ENCODE data around the gene PLEKHN1. TPM values are rescaled to one million over a fixed set of nuclear protein-coding genes. Genes with fewer than 3 reads are reported as not detected.

The PLEKHN1 gene, protein sequence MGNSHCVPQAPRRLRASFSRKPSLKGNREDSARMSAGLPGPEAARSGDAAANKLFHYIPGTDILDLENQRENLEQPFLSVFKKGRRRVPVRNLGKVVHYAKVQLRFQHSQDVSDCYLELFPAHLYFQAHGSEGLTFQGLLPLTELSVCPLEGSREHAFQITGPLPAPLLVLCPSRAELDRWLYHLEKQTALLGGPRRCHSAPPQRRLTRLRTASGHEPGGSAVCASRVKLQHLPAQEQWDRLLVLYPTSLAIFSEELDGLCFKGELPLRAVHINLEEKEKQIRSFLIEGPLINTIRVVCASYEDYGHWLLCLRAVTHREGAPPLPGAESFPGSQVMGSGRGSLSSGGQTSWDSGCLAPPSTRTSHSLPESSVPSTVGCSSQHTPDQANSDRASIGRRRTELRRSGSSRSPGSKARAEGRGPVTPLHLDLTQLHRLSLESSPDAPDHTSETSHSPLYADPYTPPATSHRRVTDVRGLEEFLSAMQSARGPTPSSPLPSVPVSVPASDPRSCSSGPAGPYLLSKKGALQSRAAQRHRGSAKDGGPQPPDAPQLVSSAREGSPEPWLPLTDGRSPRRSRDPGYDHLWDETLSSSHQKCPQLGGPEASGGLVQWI
- polyA plus RNA-seq (2013, experiment 1 of 2; ENCODE audit: insufficient read length): 0.59 TPM
- 0.48 TPM for polyA plus RNA-seq (2013, experiment 2 of 2; ENCODE audit: insufficient read length)

DNA sequence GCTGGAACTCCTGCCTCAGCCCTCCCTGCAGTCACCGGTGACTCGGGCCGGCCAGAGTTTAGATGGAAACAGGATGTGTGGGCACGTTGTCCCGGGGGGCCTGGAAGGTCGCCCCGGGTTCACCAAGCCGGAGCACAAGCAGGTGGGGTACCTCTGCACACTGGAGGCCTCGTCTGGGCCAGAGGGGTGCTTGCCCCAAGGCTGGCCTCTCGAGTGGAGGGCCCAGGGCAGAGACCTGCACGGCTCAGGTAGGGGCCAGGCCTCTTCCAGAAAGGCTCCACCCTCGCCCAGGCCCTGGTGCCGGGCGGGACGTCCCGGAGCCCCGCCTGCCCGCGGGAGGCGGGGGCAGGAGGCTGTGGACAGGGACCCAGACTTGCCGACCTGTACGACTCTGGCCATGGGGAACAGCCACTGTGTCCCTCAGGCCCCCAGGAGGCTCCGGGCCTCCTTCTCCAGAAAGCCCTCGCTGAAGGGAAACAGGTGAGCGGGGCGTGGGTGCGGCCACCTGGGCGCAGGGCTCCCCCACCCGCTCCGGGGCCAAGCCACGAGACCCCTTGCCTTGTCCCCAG lies at the start of gene PLEKHN1:
TSS of gene PLEKHN1 (plus strand) at position 348 of the 569 bp plus-strand sequence. CDS start at position 398, 50 bp downstream.
- DNase-seq: peak; percentile 61

DNA sequence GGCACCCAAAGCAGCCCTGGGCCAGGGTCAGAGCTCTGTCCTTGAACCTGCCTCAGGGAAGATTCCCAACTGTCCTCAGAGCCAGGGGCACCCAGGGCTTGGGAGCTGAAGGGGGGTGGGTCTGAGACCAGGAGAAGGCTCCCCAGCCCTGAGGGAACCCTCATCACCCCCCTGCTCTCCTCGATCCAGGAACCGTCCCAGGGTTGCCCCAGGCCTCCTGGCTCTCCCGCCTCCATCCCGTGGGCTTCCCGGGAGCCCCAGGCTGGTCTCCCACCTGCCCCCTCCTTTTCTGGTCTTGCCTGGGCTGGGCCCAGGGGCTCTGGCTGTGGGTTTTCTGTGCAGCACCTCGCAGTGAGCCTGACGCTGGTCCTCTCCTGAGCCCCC lies 49.2 kb upstream of the PLEKHN1 start:
- no peak for DNase-seq

DNA sequence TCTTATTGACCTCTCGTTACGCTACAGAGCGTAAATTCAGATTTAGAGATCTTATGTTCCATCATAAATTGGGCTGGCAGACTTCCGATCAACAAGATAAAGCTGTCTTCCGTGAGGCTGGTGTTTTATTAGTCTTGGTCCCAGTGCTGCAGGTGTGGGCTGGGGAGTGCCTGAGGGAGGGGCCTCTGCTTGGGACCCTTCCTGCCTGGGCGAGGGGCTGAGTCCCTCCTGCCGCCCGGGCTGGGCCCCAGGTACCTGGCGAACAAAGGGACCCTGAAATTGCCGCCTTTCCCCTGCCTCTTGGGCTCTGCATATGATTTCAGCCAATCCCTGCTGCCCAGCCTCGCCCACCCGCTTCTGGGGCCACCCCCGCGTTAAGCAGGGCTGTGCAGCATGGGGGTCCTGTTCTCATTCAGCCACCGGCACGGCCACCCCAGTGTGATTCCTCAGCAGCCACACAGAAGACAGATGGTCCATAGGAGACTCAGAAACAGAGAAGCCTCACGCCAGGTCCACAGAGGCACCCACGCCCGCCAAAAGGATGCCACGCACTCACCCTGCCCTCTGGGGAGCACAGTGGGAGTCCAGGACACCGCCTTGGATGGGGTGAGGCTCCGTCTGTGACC lies 48.7 kb upstream of the PLEKHN1 start:
- DNase-seq: no peak

DNA sequence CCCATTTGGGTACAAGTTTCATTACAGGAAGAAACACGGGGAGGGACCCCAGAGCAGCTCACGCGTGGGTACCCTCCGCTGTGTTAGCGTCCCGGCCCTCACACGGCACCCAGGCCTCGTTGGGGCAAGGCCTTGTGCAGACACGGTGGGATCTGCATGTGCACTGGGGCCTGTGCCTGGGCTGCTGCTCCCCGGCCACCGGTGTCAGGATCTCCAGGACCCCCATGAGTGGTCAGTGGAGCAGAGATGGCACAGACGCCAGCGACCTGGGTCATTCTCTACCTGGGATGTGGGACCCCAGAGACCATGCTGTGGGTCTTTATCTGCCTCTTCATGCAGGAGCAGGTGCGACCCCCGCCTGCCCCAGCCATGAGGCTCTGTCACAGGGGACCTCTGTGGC lies 47.9 kb upstream of the PLEKHN1 start:
- no peak for DNase-seq

DNA sequence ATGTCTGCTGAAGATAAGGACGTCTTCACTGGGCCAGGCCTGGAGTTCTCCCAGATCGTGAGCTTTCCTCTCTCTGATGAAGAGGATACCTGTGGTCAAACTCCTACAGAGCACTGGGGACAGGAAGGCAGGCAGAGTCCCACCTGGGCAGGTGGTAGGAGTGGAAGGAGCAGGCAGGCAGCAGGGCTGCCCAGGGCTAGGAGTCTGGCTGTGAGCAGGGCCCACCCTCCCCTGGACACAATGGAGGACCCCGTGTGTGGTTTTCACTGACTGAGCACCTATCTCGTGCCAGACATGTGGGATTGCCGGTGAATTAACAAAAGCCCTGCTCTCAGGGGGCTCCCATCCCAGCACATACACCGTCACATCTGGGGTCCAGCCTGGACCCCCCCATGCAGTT lies 47.4 kb upstream of the PLEKHN1 start:
- no peak for DNase-seq

DNA sequence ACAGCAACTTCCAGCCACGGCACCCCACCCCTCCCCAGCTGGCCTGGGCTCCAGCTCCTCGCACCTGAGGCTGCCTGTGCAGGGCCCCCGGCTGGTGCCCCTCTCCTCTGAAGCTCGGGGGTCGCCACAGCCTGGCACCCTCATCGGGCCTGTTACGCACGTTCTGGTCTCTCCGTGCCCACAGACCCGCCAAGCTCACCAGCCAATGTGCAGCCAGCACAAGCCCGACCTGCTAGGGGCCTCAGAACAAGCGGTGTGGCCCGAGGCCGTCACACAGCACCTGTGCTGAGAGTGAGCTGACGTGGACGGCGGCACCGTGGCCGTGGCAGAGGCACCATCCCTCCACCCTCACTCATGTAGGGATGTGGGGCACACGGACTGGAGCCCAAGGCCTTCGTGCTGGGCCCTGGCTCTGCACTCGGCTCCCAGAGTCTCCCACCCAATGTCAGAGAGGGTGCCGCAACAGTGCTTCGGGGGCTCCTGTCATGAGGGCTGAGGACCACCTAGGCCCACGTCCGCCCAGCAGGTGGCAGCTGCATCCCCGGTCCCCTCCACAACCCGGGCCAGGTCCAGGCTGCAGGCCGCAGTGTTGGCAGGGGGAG lies 46.9 kb upstream of the PLEKHN1 start:
- DNase-seq: no peak

DNA sequence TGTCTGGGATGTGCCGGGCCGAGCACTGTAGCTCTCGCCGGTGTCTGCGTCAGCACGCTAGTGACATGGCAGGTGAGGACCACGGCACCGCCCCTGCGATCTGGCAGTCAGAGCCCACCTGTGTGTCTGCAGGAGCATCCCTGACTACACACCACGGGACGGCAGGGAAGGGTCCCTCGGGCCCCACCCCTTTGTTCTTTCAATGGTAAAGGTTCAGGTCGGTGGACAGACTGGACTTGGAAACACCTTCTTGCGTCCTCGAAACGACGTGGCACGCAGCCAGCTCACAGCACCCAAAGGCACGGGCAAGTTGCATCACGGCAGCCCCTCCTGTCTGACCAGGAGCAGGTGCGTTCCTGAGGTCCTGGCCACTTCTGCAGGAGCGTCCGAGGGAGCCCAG lies 46.3 kb upstream of the PLEKHN1 start:
- DNase-seq: no peak

DNA sequence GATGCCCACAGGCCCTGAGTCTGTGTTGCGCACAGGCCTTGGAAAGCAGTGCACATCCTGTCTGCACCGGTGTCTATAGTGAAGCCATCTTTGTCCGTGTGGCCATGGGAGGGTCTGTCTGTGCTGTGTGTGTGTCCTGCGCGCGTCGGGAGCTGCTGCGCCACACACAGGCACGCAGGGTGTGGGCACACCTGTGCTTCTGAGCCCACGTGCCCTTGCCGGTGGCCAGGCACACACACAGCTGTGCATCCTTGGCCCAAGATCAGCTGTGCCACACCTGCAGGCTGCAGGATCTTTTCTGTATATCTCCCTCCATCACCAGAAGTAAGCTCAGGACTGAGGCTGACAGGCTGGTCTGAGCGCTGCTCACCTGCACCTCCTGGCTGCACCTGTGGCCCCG lies 45.8 kb upstream of the PLEKHN1 start:
- no peak for DNase-seq

DNA sequence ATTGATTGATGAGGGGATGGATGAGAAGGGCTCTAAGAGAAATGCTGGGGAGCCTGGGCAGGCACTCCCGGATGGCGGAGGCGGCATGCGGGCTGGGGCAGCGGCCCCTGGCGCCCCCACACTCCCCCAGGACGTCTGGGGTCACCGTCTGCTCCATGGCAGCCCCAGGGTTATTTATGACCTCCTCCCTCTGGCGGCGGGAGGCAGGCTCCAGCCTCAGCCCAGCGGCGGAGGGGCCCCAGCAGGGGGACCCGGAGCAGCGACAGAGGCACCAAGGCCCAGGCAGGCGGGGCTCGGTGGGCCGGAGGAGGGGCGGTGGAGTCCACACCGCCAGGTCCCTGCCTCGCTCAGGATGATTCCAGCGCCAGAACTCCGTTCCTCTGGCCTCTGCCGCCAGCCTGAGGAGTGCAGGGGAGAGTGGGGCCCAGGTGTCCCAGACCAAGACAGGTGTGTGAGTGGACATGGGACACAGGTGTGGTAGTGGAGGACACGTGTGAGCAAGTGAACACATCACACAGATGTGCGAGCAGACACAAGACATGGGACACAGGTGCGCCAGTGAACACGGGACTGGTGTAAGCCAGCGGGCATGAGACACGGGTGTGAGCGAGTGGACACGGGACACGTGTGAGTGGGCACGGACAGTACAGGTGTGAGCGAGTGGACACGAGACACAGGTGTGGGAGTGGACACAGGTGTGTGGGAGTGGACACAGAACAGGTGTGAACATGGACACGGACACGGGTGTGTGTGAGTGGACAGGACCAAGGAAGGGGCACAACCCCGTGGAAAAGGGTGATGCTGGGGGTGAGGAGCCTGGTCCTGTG lies 45.1 kb upstream of the PLEKHN1 start:
- peak; percentile 81 for DNase-seq

DNA sequence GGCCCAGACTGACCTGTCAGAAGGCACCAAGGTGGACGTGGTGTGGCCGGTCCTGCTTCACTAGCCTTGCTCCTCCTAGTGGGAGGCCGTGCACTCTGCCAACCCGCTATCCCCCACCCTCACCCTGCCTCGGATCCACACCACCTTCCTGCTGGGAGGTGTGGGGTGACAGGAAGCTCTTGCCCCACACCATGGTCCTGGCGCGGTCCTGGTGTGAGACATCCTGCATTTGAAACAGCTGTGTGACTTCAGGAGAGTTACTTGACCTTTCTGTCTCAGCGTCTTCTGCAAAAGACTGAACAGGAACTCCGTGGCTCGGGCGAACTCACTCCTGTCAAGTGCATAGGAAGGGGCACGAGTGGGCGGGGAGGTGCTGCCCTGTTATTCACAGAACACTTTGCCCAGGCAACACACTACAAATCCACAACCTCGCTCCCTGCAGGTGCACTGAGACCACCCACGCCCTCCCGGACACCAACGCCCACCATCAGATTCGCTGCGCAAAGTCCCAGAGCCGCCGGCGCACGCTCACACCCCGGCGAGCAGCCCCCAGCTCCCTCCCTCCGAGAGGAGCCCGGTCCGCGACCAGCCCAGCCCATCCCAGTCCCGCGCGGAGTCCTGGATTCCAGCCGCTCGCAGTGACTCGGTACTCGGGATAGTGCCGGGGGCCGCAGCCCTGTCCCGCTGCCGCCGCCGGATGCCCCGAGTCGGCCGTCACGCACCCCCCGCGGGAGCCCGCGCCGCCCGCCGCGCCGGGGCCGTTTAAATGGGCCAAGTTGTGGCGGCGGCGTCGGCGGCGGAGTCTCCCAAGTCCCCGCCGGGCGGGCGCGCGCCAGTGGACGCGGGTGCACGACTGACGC lies 42.9 kb upstream of the PLEKHN1 start, which contains the start of gene SAMD11:
TSS of gene SAMD11 (plus strand) at position 793 of the 860 bp plus-strand sequence. CDS start 509 bp downstream, outside the sequence.
- peak; percentile 89 for DNase-seq

DNA sequence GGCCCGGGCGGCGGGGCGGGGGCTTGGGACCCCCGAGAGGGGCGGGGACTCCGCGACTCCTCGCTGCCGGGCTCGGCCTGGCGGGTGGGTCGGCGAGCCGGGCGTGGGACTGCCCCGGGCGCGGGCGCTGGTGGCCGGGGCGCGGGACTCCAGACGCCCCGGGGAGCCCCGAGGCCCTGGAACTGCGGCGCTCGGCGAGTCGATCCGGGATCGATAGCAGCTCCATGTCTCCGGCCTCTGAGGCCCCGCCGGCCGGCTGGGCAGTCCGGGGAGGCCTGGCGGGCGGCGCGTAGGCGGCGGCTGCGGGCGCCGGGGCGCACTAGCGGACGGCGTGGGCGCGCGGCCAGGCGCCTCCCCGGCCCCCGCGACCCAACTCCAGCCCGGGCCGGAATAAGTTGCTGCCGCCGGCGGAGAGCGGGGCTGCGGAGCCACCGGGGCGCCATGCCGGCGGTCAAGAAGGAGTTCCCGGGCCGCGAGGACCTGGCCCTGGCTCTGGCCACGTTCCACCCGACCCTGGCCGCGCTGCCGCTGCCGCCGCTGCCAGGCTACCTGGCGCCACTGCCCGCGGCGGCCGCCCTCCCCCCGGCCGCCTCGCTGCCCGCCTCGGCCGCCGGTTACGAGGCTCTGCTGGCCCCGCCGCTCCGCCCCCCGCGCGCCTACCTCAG lies 42.2 kb upstream of the PLEKHN1 start:
- no peak for DNase-seq

DNA sequence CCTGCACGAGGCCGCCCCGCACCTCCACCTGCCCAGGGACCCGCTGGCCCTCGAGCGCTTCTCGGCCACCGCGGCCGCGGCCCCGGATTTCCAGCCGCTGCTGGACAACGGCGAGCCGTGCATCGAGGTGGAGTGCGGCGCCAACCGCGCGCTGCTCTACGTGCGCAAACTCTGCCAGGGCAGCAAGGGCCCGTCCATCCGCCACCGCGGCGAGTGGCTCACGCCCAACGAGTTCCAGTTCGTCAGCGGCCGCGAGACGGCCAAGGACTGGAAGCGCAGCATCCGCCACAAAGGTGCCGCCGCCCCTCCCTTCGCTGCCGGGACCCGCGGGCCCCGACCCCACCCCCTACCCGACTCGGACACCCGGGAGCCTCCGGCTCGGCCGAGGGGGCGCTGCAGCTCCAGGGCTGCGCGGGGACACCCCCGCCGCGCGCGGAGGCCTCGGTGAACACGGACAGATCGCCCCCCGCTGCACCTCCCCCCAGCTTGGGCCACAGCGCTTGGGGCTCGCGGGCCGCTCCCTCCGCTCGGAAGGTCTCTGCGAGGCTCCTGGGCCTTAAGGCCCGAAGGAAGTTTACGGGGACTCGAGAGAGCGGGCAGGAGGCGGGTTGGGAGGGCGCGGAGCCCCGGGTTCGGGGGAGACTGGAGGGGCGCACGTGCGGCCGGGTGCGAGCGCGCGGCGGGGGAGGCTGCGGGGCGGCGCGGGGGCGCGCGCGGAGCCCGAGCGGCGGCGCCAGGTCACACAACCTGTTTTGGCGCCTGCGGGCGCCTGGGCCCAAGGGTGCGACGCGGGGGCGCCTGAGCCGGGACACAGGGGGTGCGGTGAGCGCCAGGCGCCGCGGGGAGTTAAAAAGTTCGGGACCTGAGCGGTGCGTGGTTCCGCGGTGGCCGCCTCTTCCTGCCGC lies 41.4 kb upstream of the PLEKHN1 start:
- peak; percentile 47 for DNase-seq

DNA sequence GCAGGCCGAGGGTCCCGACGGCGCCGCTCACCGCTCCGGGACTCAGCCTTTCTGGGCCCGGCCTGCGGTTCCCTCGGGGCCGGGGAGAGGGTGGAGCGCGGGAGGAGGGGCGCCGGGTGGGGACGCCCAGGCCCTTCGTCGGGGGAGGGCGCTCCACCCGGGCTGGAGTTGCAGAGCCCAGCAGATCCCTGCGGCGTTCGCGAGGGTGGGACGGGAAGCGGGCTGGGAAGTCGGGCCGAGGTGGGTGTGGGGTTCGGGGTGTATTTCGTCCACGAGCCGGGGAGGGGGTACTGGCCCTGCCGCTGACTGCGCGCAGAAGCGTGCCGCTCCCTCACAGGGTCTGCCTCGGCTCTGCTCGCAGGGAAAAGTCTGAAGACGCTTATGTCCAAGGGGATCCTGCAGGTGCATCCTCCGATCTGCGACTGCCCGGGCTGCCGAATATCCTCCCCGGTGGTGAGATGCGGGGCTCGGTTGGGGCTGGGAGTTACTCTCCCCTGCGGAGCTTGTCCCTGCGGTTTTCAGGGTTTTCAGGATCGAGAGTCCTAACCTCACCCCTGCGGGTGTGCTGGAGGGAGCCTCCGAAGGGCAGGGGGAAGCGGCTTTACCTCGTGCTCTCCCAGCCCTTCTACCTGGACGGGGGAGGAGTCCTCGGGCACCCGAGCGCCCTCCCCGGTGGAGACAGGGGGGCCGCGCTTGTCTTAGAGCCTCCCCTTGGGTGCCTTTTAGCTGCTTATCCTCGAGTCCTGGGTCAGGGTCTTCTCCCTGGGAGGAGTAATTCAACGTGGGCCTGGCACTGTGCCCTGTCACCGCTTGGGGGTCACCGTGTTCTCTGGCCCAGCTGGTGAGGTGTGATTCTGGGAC lies 40.5 kb upstream of the PLEKHN1 start:
- DNase-seq: peak; percentile 32

DNA sequence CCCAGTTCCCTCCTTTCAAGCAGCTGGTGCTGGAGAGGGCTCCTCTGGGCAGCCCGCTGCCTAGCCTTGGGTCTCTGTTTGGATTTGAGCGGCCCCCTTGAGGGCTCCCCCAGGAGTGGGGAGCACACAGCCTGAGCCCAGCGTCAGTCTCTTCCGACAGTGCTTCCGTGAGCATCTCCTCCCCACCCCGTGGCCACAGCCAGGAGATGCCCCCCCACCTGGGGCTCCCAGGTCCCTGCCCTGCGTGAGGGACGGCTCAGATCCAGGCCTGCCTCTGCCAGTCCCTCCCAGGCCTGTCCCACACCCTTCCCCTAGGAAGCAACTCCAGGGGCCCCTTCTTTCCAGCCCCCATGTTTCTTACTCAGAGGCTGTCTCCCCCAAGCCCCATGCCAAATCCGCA lies 39.0 kb upstream of the PLEKHN1 start:
- no peak for DNase-seq

DNA sequence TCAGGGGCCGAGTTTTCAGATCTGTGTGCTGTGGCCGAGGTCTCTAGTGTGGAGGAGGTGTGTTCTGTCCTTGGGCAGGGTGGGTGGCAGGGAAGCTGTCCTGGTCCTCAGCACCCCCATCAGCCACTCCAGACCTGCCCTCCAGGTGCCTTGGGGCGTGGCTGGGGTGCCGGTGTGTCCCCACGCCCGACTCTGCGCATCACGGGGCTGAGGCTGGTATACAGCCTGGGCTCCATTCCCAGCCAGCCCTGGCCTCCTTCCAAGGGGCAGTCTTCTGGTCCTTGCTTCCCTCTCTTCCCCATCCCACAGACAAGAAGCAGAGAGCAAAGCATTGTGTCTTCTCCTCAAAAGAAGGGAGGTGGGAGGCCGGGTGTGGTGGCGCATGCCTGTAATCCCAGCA lies 38.5 kb upstream of the PLEKHN1 start:
- no peak for DNase-seq

DNA sequence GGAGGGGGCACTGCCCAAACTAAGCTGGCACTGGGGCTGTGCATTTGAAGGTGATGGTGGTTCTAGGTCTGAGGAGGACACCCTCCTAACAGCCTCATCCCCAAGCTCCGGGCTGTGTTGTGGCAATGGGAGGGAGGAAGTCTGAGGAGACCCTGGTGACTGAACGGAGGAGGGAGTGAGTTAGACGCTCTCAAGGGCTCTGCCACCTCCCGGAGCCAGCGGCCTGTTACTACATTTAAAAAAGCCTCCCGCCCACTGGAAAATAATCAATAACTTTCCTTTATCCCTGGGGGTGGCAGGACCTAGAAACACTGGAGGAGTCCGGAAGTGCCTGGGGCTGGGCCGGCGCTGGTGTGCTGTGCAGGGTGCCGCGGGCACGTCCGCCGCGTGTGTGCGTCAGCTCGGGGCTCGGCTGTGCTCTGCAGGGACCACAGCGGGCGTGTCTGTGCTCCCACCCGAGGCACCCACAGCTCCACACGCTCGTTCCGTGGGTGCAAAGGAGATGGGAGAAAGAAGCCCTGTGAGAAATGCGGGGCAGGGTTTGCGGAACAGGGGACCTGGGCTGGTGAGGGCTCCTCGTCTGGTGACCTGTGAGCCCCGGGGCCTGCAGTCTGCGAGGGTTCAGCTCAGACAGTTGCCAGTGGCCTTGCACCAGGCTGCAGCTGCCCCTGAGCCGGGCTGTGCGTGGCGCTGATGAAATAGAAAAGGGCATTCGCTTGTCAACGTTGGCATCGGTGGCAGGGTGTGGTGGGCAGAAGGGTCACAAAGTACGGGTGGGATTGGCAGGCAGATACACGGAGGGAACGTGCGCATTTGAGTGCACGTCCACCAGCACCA lies 37.2 kb upstream of the PLEKHN1 start:
- DNase-seq: no peak

Data from fibroblast of skin of back (primary cell).